Tibial nerve (tissue), 4 donors: ENCODE data around the gene RELN.

Experiments used
- EP300 ChIP-seq, 2 donors: sonication (generic); formaldehyde crosslinking; IDR thresholded peaks; one replicate each; pipeline ENCODE4 v1.6.1; 2017; ENCODE audit warnings: antibody characterized with exemption in 2 of 2, mild to moderate bottlenecking in 1 of 2
- TF ChIP-seq, protein P1 (sequence below), 5 experiments: fragments of 200-600 bp in 3 of 5; fragments of 450-650 bp in 2 of 5; sonication (generic) in 3 of 5; IDR thresholded peaks; one replicate each; pipeline ENCODE4 v1.5.1; 2016 to 2019; ENCODE audit warnings: antibody characterized with exemption in 5 of 5, mild to moderate bottlenecking in 3 of 5, moderate library complexity in 2 of 5

DNA sequence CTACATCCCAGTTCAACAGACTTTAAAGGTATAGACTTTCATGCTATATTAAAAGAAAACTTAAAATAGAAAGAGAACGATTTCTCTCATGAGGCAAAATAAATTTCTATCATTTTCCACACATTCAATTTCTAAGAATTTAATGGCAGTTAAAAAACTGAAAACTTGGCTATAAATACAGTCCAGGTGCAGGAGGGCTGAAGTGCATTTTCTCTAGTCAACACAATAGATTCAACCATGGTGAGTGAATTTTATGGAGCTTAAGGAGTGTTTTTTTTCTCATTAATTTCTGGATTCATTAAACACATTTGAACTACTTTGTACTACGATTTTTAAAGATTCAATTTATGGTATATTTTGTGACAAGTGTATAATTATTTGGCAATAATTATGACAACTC is 302.7 kb downstream of the RELN start:
- TF ChIP-seq, protein P1, sequence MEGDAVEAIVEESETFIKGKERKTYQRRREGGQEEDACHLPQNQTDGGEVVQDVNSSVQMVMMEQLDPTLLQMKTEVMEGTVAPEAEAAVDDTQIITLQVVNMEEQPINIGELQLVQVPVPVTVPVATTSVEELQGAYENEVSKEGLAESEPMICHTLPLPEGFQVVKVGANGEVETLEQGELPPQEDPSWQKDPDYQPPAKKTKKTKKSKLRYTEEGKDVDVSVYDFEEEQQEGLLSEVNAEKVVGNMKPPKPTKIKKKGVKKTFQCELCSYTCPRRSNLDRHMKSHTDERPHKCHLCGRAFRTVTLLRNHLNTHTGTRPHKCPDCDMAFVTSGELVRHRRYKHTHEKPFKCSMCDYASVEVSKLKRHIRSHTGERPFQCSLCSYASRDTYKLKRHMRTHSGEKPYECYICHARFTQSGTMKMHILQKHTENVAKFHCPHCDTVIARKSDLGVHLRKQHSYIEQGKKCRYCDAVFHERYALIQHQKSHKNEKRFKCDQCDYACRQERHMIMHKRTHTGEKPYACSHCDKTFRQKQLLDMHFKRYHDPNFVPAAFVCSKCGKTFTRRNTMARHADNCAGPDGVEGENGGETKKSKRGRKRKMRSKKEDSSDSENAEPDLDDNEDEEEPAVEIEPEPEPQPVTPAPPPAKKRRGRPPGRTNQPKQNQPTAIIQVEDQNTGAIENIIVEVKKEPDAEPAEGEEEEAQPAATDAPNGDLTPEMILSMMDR (IDR thresholded peaks at IDR 0.05) = no peak
- TF ChIP-seq EP300 (IDR thresholded peaks at IDR 0.05) = no peak
